Measurements from ENCODE around the gene PAX7.

The PAX7 gene

DNA sequence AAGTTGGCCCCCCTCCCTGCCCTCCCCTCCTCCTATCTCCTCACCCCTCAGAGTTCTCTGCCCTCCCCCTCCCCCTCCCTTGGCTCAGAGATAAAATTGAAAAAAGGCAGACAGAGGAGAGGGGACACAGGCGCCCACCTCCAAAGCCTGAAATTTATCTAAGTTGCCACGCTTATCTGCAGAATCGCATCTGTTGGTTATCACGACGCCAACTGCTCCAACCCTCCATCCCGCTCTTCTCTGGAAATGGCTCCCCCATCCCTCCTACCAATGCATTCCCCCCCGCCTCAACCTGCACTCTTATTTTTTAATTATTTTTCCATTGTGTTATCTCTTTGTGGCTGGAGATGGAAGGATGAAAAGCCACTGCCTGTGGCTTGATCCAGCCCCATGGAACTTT, 138.5 kb downstream of the PAX7 start:
- TF ChIP-seq, protein P1, sequence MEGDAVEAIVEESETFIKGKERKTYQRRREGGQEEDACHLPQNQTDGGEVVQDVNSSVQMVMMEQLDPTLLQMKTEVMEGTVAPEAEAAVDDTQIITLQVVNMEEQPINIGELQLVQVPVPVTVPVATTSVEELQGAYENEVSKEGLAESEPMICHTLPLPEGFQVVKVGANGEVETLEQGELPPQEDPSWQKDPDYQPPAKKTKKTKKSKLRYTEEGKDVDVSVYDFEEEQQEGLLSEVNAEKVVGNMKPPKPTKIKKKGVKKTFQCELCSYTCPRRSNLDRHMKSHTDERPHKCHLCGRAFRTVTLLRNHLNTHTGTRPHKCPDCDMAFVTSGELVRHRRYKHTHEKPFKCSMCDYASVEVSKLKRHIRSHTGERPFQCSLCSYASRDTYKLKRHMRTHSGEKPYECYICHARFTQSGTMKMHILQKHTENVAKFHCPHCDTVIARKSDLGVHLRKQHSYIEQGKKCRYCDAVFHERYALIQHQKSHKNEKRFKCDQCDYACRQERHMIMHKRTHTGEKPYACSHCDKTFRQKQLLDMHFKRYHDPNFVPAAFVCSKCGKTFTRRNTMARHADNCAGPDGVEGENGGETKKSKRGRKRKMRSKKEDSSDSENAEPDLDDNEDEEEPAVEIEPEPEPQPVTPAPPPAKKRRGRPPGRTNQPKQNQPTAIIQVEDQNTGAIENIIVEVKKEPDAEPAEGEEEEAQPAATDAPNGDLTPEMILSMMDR (IDR thresholded peaks at IDR 0.05) = no peak
- Histone ChIP-seq H3K4me3 (no peak overlapping the region), H3K27ac (no peak overlapping the region)
- no peak for DNase-seq (ENCODE audit: low spot score)

DNA sequence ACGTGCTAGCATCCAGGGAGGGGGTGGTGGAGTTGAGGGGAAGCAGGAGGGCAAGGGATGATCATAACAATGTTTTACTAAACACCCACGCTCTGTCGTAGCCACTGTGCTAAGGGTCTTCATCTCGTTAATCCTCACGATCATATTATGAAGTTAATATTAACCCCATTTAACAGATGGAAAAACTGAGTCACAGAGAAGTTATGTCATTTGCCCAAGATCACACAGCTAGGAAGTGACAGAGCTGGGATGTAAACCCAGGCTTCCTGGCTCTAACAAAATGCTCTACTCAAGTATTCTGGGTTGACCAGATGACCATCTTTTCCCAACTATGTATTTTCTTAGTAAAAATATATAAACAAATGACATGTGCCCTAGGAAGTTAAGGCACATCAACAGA, 140.2 kb downstream of the PAX7 start:
- TF ChIP-seq, protein P1 (IDR thresholded peaks at IDR 0.05) = no peak
- H3K4me3 ChIP-seq = no peak overlapping the region
- no peak for DNase-seq (ENCODE audit: low spot score)

DNA sequence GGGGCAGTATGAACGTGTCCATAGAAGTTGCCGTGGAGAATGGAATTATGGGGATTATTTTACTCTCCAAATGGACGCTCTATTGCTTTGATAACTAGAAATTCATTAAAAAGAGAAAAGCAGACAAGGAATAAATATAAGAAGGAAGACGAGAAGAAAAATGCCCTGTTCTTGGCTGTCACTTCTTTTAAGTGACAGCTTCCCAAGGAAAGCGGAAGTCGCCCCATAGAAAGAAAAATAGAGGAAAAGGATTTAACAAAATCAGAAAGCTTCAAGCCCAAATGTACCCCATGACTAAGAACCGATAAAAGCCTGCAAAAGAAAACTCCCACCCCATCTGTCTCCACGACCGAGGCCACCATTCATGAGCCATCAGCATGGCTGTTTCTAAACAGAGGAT, 143.1 kb downstream of the PAX7 start:
- TF ChIP-seq, protein P1 (IDR thresholded peaks at IDR 0.05) = no peak
- no peak overlapping the region for H3K4me3 ChIP-seq
- DNase-seq (ENCODE audit: low spot score) = no peak

More for the DNA sequence above, 140.2 kb downstream of the PAX7 start:
- H3K27ac ChIP-seq = no peak overlapping the region

DNA sequence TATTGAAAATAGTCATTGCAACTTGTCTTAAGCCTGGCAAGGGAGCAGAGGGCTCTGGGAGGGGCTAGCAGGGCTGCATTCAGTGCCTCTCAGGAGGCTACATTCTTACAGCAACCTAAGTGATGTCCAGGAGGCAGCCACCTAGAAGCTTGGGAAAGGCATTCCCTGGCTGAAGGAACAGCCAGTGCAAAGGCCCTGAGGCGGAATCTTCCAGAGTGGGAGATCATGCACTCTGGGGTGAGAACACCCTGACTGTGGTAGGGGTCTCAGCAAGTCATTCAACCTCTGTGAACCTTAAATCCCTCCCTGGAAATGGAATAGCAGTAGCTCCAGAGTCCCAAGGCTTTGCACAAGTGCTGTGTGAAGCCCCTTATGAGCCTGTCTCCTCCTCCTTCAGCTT, 144.7 kb downstream of the PAX7 start:
- Histone ChIP-seq H3K4me3 (no peak overlapping the region), H3K27ac (no peak overlapping the region)
- no peak for DNase-seq (ENCODE audit: low spot score)
- TF ChIP-seq, protein P1 (IDR thresholded peaks at IDR 0.05) = no peak

More for the DNA sequence above, 143.1 kb downstream of the PAX7 start:
- no peak overlapping the region for H3K27ac ChIP-seq

DNA sequence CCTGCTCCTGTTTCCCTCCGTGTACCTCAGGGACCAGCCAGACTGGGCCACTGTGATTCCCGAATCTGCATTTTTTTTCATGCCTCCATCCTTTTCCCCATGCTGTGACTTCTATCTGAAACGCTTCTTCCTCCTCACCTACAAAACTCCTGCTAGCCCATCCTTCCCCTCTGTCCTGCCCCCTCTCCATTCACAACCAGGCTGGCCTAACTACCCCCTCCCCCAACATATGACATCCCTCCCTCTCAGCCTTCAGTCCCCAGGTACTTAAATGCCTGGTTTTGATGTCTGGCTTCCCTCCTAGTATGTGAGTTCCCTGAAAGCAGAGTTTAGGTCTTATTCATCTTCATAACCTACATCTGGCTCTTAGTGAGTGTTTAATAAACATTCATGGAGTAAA, 146.1 kb downstream of the PAX7 start:
- TF ChIP-seq, protein P1 (IDR thresholded peaks at IDR 0.05) = no peak
- Histone ChIP-seq H3K4me3 (no peak overlapping the region), H3K27ac (no peak overlapping the region)
- no peak for DNase-seq (ENCODE audit: low spot score)

DNA sequence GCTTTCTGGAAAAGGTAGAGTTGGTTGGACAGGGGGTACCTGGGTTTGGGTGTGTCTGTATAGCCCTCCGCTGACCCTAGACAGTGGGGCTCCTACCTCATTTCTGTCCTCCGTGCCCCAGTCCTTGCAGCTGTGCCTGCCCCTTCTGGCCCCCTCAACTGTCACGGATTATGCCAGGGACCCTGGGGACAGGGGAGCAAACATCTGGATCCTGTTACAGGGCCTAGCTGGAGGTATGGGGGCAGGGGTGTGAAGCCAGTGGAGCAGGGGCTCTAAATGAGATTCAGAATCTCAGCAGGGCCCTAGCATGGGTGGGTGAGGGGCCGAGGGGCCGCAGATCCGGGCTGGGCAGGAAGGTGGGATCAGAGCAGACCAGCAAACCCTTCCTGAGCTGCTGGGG, 147.8 kb downstream of the PAX7 start:
- TF ChIP-seq, protein P1 (IDR thresholded peaks at IDR 0.05) = no peak
- H3K4me3 ChIP-seq = no peak overlapping the region
- no peak for DNase-seq (ENCODE audit: low spot score)
- H3K27ac ChIP-seq = no peak overlapping the region

DNA sequence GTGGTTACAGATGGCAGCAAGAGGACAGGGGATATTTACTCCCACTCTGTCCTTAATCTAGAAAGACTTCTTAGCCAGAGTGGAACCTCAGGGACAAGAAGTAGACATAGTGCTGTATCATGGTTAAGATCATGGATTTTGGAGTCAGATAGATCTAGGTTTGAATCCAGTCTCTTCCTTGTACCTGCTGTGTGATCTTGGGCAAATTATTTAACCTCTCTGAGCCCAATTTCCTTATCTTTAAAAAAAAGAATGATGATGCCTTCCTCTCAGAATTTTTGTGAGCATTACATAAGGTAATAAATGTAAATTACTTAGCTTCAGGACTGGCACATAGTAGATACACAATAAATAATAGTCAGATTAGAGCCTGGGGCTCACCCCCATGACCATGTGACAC, 150.4 kb downstream of the PAX7 start:
- TF ChIP-seq, protein P1 (IDR thresholded peaks at IDR 0.05) = no peak
- H3K27ac ChIP-seq = no peak overlapping the region
- no peak overlapping the region for H3K4me3 ChIP-seq
- DNase-seq (ENCODE audit: low spot score) = no peak

Data from coronary artery (tissue), 2 donors.